Endodermal cell (in vitro differentiated cells): ENCODE data around the gene IL1R1. TPM values are rescaled to one million over a fixed set of nuclear protein-coding genes. Genes with fewer than 3 reads are reported as not detected.
"Not testable (repeated sequence)": the region's sequence is repeated elsewhere in the genome, so short reads cannot be mapped to it uniquely, and the experiment has no call there.

Source experiments
- DNase-seq: peaks from one replicate; pipeline ENCODE4 v3.0.0-alpha.2; 2017
- H3K27ac ChIP-seq: 2 replicates; pipeline ENCODE4 v1.5.1; 2013; ENCODE audit warnings: mild to moderate bottlenecking, low read depth, low read length, moderate library complexity
- H3K27me3 ChIP-seq: 2 replicates; pipeline ENCODE4 v1.6.1; 2013; ENCODE audit warnings: mild to moderate bottlenecking, low read length, moderate library complexity; ENCODE audit not compliant: insufficient read depth, control insufficient read depth, poor library complexity, severe bottlenecking
- H3K36me3 ChIP-seq: 2 replicates; pipeline ENCODE4 v1.7.0; 2013; ENCODE audit warnings: mild to moderate bottlenecking, low read length, moderate library complexity; ENCODE audit not compliant: control insufficient read depth, insufficient read depth
- H3K4me1 ChIP-seq: one replicate; pipeline ENCODE4 v1.7.0; 2013; ENCODE audit warnings: low read length; ENCODE audit not compliant: control insufficient read depth, insufficient read depth
- H3K4me3 ChIP-seq: 2 replicates; pipeline ENCODE4 v1.5.1; 2013; ENCODE audit warnings: mild to moderate bottlenecking, low read length, moderate library complexity
- H3K9ac ChIP-seq: 2 replicates; pipeline ENCODE4 v1.6.1; 2013; ENCODE audit warnings: mild to moderate bottlenecking, low read length, moderate library complexity; ENCODE audit not compliant: poor library complexity, severe bottlenecking; ENCODE audit errors: extremely low read depth
- H3K9me3 ChIP-seq: 2 replicates; pipeline ENCODE4 v1.6.1; 2013; ENCODE audit warnings: mild to moderate bottlenecking, low read length, moderate library complexity; ENCODE audit not compliant: control insufficient read depth
- H3K27ac Mint-ChIP-seq: 2 replicates; pipeline ENCODE4 v1.8.0; 2020; ENCODE audit warnings: mixed read lengths
- H3K27me3 Mint-ChIP-seq: 2 replicates; pipeline ENCODE4 v1.8.0; 2021; ENCODE audit warnings: mild to moderate bottlenecking, mixed read lengths; ENCODE audit not compliant: insufficient read depth
- H3K36me3 Mint-ChIP-seq: 2 replicates; pipeline ENCODE4 v1.8.0; 2020; ENCODE audit warnings: low read depth, mixed read lengths
- H3K4me1 Mint-ChIP-seq: 2 replicates; pipeline ENCODE4 v1.8.0; 2020; ENCODE audit warnings: mixed read lengths
- H3K4me3 Mint-ChIP-seq: 2 replicates; pipeline ENCODE4 v1.8.0; 2020; ENCODE audit warnings: mild to moderate bottlenecking, moderate library complexity, mixed read lengths
- H3K9me3 Mint-ChIP-seq: 2 replicates; pipeline ENCODE4 v1.8.0; 2020; ENCODE audit warnings: mild to moderate bottlenecking, mixed read lengths
- CTCF ChIP-seq: fragments of 200-600 bp; sonication (generic); conservative IDR thresholded peaks from 2 replicates; pipeline ENCODE4 v1.5.0; 2021; ENCODE audit warnings: antibody characterized with exemption, mild to moderate bottlenecking
- WGBS, 2 experiments: methylation state at CpG; one replicate each; pipeline versions ENCODE4 v1.1.5 to v1.1.7; 2013; ENCODE audit warnings: missing lambda C conversion rate in 2 of 2, mixed read lengths in 1 of 2; ENCODE audit not compliant: insufficient coverage in 1 of 2, insufficient read length in 1 of 2; 5-methylcytosine and 5-hydroxymethylcytosine counted together
- total RNA-seq, 2 donors: library from RNA; stranded (reverse); fragmentation: NEBNext Ultra II Directional in 1 of 2; extraction: Animal tissue kit (Norgen Biotek cat#: 25700) in 1 of 2; gene quantifications; 2 replicates in 1 of 2; 3 replicates in 1 of 2; pipeline ENCODE4 v1.2.1, GENCODE V29; 2021

The IL1R1 gene
- total RNA-seq, 2 donors from 2014 or later = 3.0 to 4.1 TPM

- no peaks in the 10 kb centered on the region for H3K36me3 ChIP-seq
- H3K9ac ChIP-seq = no peak overlapping the region
- H3K27ac Mint-ChIP-seq = no peak overlapping the region
- H3K9me3 ChIP-seq = no peaks in the 10 kb centered on the region
- no peaks in the 10 kb centered on the region for H3K36me3 Mint-ChIP-seq
- H3K4me1 Mint-ChIP-seq = no peaks in the 10 kb centered on the region
- H3K9me3 Mint-ChIP-seq = no peaks in the 10 kb centered on the region
- 82% methylated on average over 1 of the region's 1 CpG; no CpG with 5 or more reads in 1 of the 2 experiments for WGBS, 2 experiments
- no peak for TF ChIP-seq CTCF
- no peaks in the 10 kb centered on the region for H3K27me3 ChIP-seq
- no peak overlapping the region for H3K27ac ChIP-seq
- no peak for DNase-seq
- H3K4me1 ChIP-seq = no peaks in the 10 kb centered on the region
- no peaks in the 10 kb centered on the region for H3K27me3 Mint-ChIP-seq
- no peak overlapping the region for H3K4me3 Mint-ChIP-seq
- H3K4me3 ChIP-seq = no peak overlapping the region
Observed at GRCh38 chr2:102122909-102123308, 19.6 kb upstream of the IL1R1 start.

- not testable (repeated sequence) for H3K27ac Mint-ChIP-seq, H3K36me3 Mint-ChIP-seq, H3K9ac ChIP-seq, H3K4me1 ChIP-seq, H3K9me3 Mint-ChIP-seq, H3K27me3 ChIP-seq, H3K4me3 Mint-ChIP-seq, H3K4me1 Mint-ChIP-seq, H3K9me3 ChIP-seq, H3K4me3 ChIP-seq, H3K36me3 ChIP-seq, DNase-seq, H3K27ac ChIP-seq, H3K27me3 Mint-ChIP-seq
- 92 to 94% methylated on average over 4 to 5 of the region's 5 CpGs for WGBS, 2 experiments
Observed at GRCh38 chr2:102124421-102124820, 18.1 kb upstream of the IL1R1 start.

GRCh38 chr2:102126169-102126568, 16.4 kb upstream of the IL1R1 start:
- no peak overlapping the region for H3K4me3 Mint-ChIP-seq
- H3K27me3 Mint-ChIP-seq = no peaks in the 10 kb centered on the region
- Histone ChIP-seq H3K36me3 (no peaks in the 10 kb centered on the region), H3K9me3 (no peaks in the 10 kb centered on the region), H3K27me3 (no peaks in the 10 kb centered on the region), H3K4me1 (no peaks in the 10 kb centered on the region), H3K4me3 (no peak overlapping the region), H3K27ac (no peak overlapping the region), H3K9ac (no peak overlapping the region)
- TF ChIP-seq CTCF = no peak
- H3K4me1 Mint-ChIP-seq = no peaks in the 10 kb centered on the region
- no peak for DNase-seq
- no peak overlapping the region for H3K27ac Mint-ChIP-seq
- whole genome bisulfite sequencing, 2 experiments = 87 to 95% methylated on average over 4 of the region's 4 CpGs
- H3K36me3 Mint-ChIP-seq = no peaks in the 10 kb centered on the region
- H3K9me3 Mint-ChIP-seq = no peaks in the 10 kb centered on the region

- Histone ChIP-seq H3K27me3 (no peaks in the 10 kb centered on the region), H3K4me3 (no peak overlapping the region), H3K36me3 (no peaks in the 10 kb centered on the region), H3K27ac (no peak overlapping the region), H3K9me3 (no peaks in the 10 kb centered on the region), H3K4me1 (no peaks in the 10 kb centered on the region), H3K9ac (no peak overlapping the region)
- Mint-ChIP-seq H3K9me3 (no peaks in the 10 kb centered on the region), H3K27ac (no peak overlapping the region), H3K4me1 (no peaks in the 10 kb centered on the region), H3K27me3 (no peaks in the 10 kb centered on the region), H3K36me3 (no peaks in the 10 kb centered on the region), H3K4me3 (no peak overlapping the region)
- DNase-seq = no peak
- TF ChIP-seq CTCF = no peak
- WGBS, 2 experiments = 89 to 100% methylated on average over 1 to 2 of the region's 2 CpGs
Observed at GRCh38 chr2:102126660-102127059, 15.9 kb upstream of the IL1R1 start.
